ENCODE data around the gene EXOC2.
A peak's percentile ranks its signal among the peaks of the same experiment; 100 is the strongest.

The EXOC2 gene

GRCh38 chr6:540490-540889 is 152.4 kb downstream of the EXOC2 start:
- DNase-seq (ENCODE audit: low read depth in 2 of 3, low spot score in 1 of 3): no peak

GRCh38 chr6:537114-537513 is 155.8 kb downstream of the EXOC2 start:
- no peak for DNase-seq (ENCODE audit: low read depth in 2 of 3, low spot score in 1 of 3)

GRCh38 chr6:530425-530824 is 162.5 kb downstream of the EXOC2 start:
- DNase-seq (ENCODE audit: low read depth in 2 of 3, low spot score in 1 of 3): no peak

- DNase-seq (ENCODE audit: low read depth in 2 of 3, low spot score in 1 of 3): no peak
Measured at GRCh38 chr6:528989-529388, 163.9 kb downstream of the EXOC2 start.

- no peak for DNase-seq (ENCODE audit: low read depth in 2 of 3, low spot score in 1 of 3)
Measured at GRCh38 chr6:527989-528673, 164.8 kb downstream of the EXOC2 start.

- DNase-seq (ENCODE audit: low read depth in 2 of 3, low spot score in 1 of 3): no peak
Measured at GRCh38 chr6:524803-525202, 168.1 kb downstream of the EXOC2 start.

GRCh38 chr6:520820-521219 is 172.1 kb downstream of the EXOC2 start:
- DNase-seq (ENCODE audit: low read depth in 2 of 3, low spot score in 1 of 3): no peak

GRCh38 chr6:518218-518617 is 174.7 kb downstream of the EXOC2 start:
- no peak for DNase-seq (ENCODE audit: low read depth in 2 of 3, low spot score in 1 of 3)

- no peak for DNase-seq (ENCODE audit: low read depth in 2 of 3, low spot score in 1 of 3)
Measured at GRCh38 chr6:516213-516612, 176.7 kb downstream of the EXOC2 start.

GRCh38 chr6:515267-515666 is 177.7 kb downstream of the EXOC2 start:
- no peak for DNase-seq (ENCODE audit: low read depth in 2 of 3, low spot score in 1 of 3)

- no peak for DNase-seq (ENCODE audit: low read depth in 2 of 3, low spot score in 1 of 3)
Measured at GRCh38 chr6:514396-514978, 178.5 kb downstream of the EXOC2 start.

GRCh38 chr6:513961-514360 is 179.0 kb downstream of the EXOC2 start:
- no peak for DNase-seq (ENCODE audit: low read depth in 2 of 3, low spot score in 1 of 3)

GRCh38 chr6:513058-513457 is 179.9 kb downstream of the EXOC2 start:
- DNase-seq (ENCODE audit: low read depth in 2 of 3, low spot score in 1 of 3): no peak

- DNase-seq (ENCODE audit: low read depth in 2 of 3, low spot score in 1 of 3): no peak
Measured at GRCh38 chr6:511488-512137, 181.3 kb downstream of the EXOC2 start.

- DNase-seq (ENCODE audit: low read depth in 2 of 3, low spot score in 1 of 3): no peak
Measured at GRCh38 chr6:509676-510075, 183.3 kb downstream of the EXOC2 start.

- no peak for DNase-seq (ENCODE audit: low read depth in 2 of 3, low spot score in 1 of 3)
Measured at GRCh38 chr6:508614-509013, 184.3 kb downstream of the EXOC2 start.

GRCh38 chr6:508006-508405 is 184.9 kb downstream of the EXOC2 start:
- DNase-seq (ENCODE audit: low read depth in 2 of 3, low spot score in 1 of 3): no peak

GRCh38 chr6:506920-507622 is 185.9 kb downstream of the EXOC2 start:
- no peak for DNase-seq (ENCODE audit: low read depth in 2 of 3, low spot score in 1 of 3)

- peak; percentile 61 to 79 (median 70) for DNase-seq (ENCODE audit: low read depth in 2 of 3, low spot score in 1 of 3)
Measured at GRCh38 chr6:506508-506907, 186.4 kb downstream of the EXOC2 start.

GRCh38 chr6:505374-505773 is 187.6 kb downstream of the EXOC2 start:
- DNase-seq (ENCODE audit: low read depth in 2 of 3, low spot score in 1 of 3): no peak

GRCh38 chr6:504446-504980 is 188.4 kb downstream of the EXOC2 start:
- no peak for DNase-seq (ENCODE audit: low read depth in 2 of 3, low spot score in 1 of 3)

Data from stimulated activated CD4-positive, alpha-beta T cell treated with anti-CD3 and anti-CD28 coated beads, Interleukin-12 subunit alpha, Interleukin-12 subunit beta, amount 100 ng/mL, for 48 hours (primary cell).